ENCODE data around the gene UNC45A.

GRCh38 chr15:90950676-90951075, 15.6 kb downstream of the UNC45A start:
- TF ChIP-seq YY1 (IDR thresholded peaks at IDR 0.05) (no peak), GABPA (IDR thresholded peaks at IDR 0.05 in 1 of 2, conservative IDR thresholded peaks at IDR 0.05 in 1 of 2) (no peak), REST (IDR thresholded peaks at IDR 0.05) (no peak), FOXA1 (IDR thresholded peaks at IDR 0.05) (no peak), NR2F2 (IDR thresholded peaks at IDR 0.05) (no peak), ZBTB33 (IDR thresholded peaks at IDR 0.05) (no peak)
- TF ChIP-seq, protein P1, sequence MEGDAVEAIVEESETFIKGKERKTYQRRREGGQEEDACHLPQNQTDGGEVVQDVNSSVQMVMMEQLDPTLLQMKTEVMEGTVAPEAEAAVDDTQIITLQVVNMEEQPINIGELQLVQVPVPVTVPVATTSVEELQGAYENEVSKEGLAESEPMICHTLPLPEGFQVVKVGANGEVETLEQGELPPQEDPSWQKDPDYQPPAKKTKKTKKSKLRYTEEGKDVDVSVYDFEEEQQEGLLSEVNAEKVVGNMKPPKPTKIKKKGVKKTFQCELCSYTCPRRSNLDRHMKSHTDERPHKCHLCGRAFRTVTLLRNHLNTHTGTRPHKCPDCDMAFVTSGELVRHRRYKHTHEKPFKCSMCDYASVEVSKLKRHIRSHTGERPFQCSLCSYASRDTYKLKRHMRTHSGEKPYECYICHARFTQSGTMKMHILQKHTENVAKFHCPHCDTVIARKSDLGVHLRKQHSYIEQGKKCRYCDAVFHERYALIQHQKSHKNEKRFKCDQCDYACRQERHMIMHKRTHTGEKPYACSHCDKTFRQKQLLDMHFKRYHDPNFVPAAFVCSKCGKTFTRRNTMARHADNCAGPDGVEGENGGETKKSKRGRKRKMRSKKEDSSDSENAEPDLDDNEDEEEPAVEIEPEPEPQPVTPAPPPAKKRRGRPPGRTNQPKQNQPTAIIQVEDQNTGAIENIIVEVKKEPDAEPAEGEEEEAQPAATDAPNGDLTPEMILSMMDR (IDR thresholded peaks at IDR 0.05; ENCODE audit: low read depth, low read length, missing input control): no peak
